ENCODE measurements around the gene OVOL1.
"Not testable (repeated sequence)": the region's sequence is repeated elsewhere in the genome, so short reads cannot be mapped to it uniquely, and the experiment has no call there.

Gene OVOL1

DNA sequence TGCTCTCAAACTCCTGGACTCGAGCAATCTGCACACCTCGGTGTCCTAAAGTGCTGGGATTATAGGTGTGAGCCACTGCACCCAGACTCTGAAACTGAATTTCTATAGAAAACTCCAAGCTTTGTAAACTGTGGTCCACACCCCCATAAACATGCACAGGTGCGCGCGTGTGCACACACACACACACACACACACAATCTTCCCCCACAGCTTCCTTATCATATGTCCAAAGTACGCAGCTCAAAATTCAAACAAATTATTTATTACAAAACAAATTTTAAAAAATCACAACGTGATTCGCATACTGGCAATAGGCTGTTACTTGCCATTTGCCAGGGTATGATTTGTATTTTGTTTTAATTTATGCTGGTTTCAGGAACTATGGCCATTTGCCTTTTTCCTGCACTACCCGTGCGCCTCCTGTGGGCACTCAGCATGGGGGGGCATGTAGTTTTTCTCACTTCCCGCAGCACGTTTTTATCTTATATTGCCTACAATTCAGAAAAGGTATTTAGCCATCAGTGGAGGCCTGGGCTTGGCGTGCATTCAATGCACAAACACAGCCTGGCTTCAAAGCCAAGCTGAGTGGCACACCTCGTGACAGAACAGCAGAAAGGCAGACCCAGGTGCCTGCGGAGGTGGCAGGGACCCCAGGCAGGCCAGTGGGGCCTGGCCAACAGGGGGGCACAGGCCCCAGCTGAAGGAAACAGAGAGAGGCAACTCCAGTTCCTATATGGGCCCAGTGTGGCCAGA, 36.1 kb downstream of the OVOL1 start:
- H3K4me3 ChIP-seq (ENCODE audit: low read depth, low read length) = no peak overlapping the region
- DNase-seq (ENCODE audit: low read depth, low spot score) = no peak
- in situ Hi-C loops (cut with HindIII; ENCODE audit: low sequenced_read_pairs) = no loop called here
- TF ChIP-seq, protein P1, sequence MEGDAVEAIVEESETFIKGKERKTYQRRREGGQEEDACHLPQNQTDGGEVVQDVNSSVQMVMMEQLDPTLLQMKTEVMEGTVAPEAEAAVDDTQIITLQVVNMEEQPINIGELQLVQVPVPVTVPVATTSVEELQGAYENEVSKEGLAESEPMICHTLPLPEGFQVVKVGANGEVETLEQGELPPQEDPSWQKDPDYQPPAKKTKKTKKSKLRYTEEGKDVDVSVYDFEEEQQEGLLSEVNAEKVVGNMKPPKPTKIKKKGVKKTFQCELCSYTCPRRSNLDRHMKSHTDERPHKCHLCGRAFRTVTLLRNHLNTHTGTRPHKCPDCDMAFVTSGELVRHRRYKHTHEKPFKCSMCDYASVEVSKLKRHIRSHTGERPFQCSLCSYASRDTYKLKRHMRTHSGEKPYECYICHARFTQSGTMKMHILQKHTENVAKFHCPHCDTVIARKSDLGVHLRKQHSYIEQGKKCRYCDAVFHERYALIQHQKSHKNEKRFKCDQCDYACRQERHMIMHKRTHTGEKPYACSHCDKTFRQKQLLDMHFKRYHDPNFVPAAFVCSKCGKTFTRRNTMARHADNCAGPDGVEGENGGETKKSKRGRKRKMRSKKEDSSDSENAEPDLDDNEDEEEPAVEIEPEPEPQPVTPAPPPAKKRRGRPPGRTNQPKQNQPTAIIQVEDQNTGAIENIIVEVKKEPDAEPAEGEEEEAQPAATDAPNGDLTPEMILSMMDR (IDR thresholded peaks at IDR 0.05; ENCODE audit: low read depth, low read length) = no peak

DNA sequence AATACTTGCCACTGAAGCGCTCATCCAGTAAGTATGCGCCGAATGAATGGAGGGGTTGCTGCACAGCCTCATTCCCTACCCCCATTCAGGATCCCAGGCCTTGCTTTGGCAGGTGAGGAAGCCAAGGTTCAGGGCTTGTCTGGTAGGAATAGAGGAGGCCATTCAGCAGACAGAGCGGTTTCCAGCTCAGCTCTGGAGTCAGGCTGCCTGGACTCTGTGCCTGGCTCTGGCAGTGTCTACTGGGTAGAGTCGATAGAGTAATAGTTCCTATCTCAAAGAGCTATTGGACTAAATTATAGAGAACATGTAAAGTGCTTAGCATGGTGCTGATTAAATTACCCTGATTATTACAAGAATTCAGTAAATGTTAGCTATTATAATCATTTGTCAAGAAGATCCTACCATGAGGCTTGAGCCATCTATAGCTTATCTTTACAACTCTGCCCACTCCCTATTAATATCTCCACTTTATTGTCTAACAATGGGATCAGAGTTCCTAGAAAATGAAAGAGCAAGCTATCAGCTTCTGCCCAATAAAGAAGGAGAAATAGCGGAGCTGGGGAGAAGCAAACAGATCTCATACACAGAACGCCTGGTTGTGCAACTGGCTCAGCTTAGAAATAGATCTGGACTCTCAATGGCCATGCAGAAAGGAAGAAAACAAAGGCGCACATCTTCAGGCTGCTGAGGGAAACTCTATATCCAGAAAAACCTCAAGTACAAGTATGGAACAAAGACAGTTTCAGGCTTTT, 40.3 kb downstream of the OVOL1 start:
- TF ChIP-seq, protein P1 (IDR thresholded peaks at IDR 0.05; ENCODE audit: low read depth, low read length) = no peak
- in situ Hi-C loops (cut with HindIII; ENCODE audit: low sequenced_read_pairs) = no loop called here
- no peak overlapping the region for H3K4me3 ChIP-seq (ENCODE audit: low read depth, low read length)
- DNase-seq (ENCODE audit: low read depth, low spot score) = no peak

- no peak for DNase-seq (ENCODE audit: low read depth, low spot score)
- TF ChIP-seq, protein P1 (IDR thresholded peaks at IDR 0.05; ENCODE audit: low read depth, low read length) = no peak
- in situ Hi-C loops (cut with HindIII; ENCODE audit: low sequenced_read_pairs) = no loop called here
- no peak overlapping the region for H3K4me3 ChIP-seq (ENCODE audit: low read depth, low read length)
Measured at GRCh38 chr11:65829459-65829858, 42.6 kb downstream of the OVOL1 start.

GRCh38 chr11:65832231-65832630, 45.4 kb downstream of the OVOL1 start:
- in situ Hi-C loops (cut with HindIII; ENCODE audit: low sequenced_read_pairs); H3K4me3 ChIP-seq (ENCODE audit: low read depth, low read length); DNase-seq (ENCODE audit: low read depth, low spot score): not testable (repeated sequence)

GRCh38 chr11:65833297-65834030, 46.6 kb downstream of the OVOL1 start, which contains the start of gene SNX32:
TSS of gene SNX32 (plus strand) at chr11:65833963. CDS start at chr11:65834066, 103 bp downstream.
- in situ Hi-C loops (cut with HindIII; ENCODE audit: low sequenced_read_pairs) = no loop called here
- DNase-seq (ENCODE audit: low read depth, low spot score) = peak; percentile 93
- H3K4me3 ChIP-seq (ENCODE audit: low read depth, low read length) = peak within 1 kb of the TSS; percentile 52
- TF ChIP-seq, protein P1 (IDR thresholded peaks at IDR 0.05; ENCODE audit: low read depth, low read length) = no peak

DNA sequence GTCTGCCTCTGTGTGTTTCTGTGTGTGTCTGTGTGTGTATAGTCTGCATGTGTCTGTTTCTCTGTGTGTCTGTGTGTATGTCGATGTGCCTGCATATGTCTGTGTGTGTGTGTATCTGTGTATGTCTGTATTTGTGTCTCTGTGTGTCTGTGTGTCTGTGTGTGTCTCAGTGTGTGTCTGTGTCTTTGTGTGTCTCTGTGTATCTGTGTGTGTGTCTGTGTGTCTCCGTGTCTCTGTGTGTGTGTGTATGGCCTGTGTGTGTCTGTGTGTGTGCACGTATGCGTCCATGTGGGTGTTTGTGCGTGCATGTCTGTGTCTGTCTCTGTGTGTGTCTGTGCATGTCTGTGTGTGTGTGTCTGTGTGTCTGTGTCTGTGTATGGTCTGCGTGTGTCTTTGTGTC, 47.3 kb downstream of the OVOL1 start:
- no peak for DNase-seq (ENCODE audit: low read depth, low spot score)
- in situ Hi-C loops (cut with HindIII; ENCODE audit: low sequenced_read_pairs) = no loop called here
- H3K4me3 ChIP-seq (ENCODE audit: low read depth, low read length) = peak overlapping the region; percentile 52
- TF ChIP-seq, protein P1 (IDR thresholded peaks at IDR 0.05; ENCODE audit: low read depth, low read length) = no peak
